HCT116 (cell line): ENCODE measurements around the gene LDLR. TPM values are rescaled to one million over a fixed set of nuclear protein-coding genes. Genes with fewer than 3 reads are reported as not detected.

ENCODE experiments used
- ATAC-seq: fragments of 200-7000 bp; cut with Tn5 transposase; 2 replicates; pipeline ENCODE4 v1.9.1; 2020; ENCODE audit warnings: mild to moderate bottlenecking, moderate library complexity
- BruUV-seq: library from RNA; stranded (reverse); fragments of 400-500 nt; replicated peaks from 2 replicates; lab custom pipeline; 2021; lab: Mats Ljungman, UMichigan
- CTCF ChIA-PET: fragments of 300-600 bp; sonication (Branson Sonifier 250); formaldehyde crosslinking; loops from one replicate; lab custom pipeline; 2021; ENCODE audit warnings: antibody characterized with exemption; lab: Charles Lee
- POLR2A ChIA-PET: fragments of 300-600, 350-600 bp; sonication (Branson Sonifier 250); formaldehyde crosslinking; loops from one replicate; lab custom pipeline; 2021; ENCODE audit warnings: antibody characterized with exemption; lab: Charles Lee
- RAD21 ChIA-PET, 2 experiments: fragments of 300-600 bp; sonication (Branson Sonifier 250); formaldehyde crosslinking; loops; one replicate each; lab custom pipeline; 2023; ENCODE audit warnings: low total read pairs in 2 of 2; ENCODE audit not compliant: uncharacterized antibody in 2 of 2, unreplicated experiment in 2 of 2, low non-redundant PET in 1 of 2; lab: Charles Lee
- DNase-seq: peaks from one replicate; pipeline ENCODE4 v3.0.0-alpha.2; 2010; ENCODE audit warnings: low read depth, low spot score
- H2AFZ ChIP-seq: fragments of 200-600 bp; shearing (Covaris generic), sonication (generic); 2 replicates; pipeline ENCODE4 v1.6.1; 2017; ENCODE audit warnings: low read depth, mixed run types, mixed read lengths, antibody characterized with exemption, low read length; ENCODE audit not compliant: poor library complexity, severe bottlenecking
- H3K27ac ChIP-seq: 2 replicates; pipeline ENCODE4 v1.5.1; 2012; ENCODE audit warnings: low read depth, low read length
- H3K27me3 ChIP-seq: fragments of 200-600 bp; sonication (generic); 2 replicates; pipeline ENCODE4 v1.6.1; 2016; ENCODE audit warnings: mixed run types, low read length, mixed read lengths; ENCODE audit not compliant: insufficient read depth
- H3K36me3 ChIP-seq, 2 experiments: fragments of 200-500 bp in 1 of 2; fragments of 200-600 bp in 1 of 2; sonication (Bioruptor generic) in 1 of 2; sonication (generic) in 1 of 2; 2 replicates each; pipeline versions ENCODE4 v1.5.1 to v1.6.1; 2014 to 2016; ENCODE audit warnings: low read length in 2 of 2, inconsistent platforms in 1 of 2, mixed read lengths in 1 of 2, mixed run types in 1 of 2; ENCODE audit not compliant: insufficient read depth in 2 of 2, control insufficient read depth in 1 of 2
- H3K4me1 ChIP-seq, 2 experiments: fragments of 200-600 bp in 1 of 2; sonication (generic) in 1 of 2; 2 replicates each; pipeline versions ENCODE4 v1.5.1 to v1.6.1; 2012 to 2017; ENCODE audit warnings: low read length in 2 of 2, inconsistent platforms in 1 of 2, mild to moderate bottlenecking in 1 of 2, mixed read lengths in 1 of 2, mixed run types in 1 of 2, moderate library complexity in 1 of 2; ENCODE audit not compliant: insufficient read depth in 2 of 2, control insufficient read depth in 1 of 2
- H3K4me2 ChIP-seq: fragments of 200-600 bp; sonication (generic); 2 replicates; pipeline ENCODE4 v1.6.1; 2017; ENCODE audit warnings: mixed run types, low read length, mixed read lengths
- H3K4me3 ChIP-seq, 2 experiments: fragments of 200-600 bp in 1 of 2; sonication (generic) in 1 of 2; replicated peaks in 1 of 2; 2 replicates each; pipeline ENCODE4 v1.5.1; 2011 to 2016; ENCODE audit warnings: low read length in 2 of 2, control low read depth in 1 of 2, low read depth in 1 of 2, mild to moderate bottlenecking in 1 of 2, mixed read lengths in 1 of 2, mixed run types in 1 of 2
- H3K79me2 ChIP-seq: fragments of 200-600 bp; sonication (generic); 2 replicates; pipeline ENCODE4 v1.6.1; 2017; ENCODE audit warnings: mild to moderate bottlenecking, mixed run types, low read length, moderate library complexity, mixed read lengths; ENCODE audit not compliant: insufficient read depth
- H3K9ac ChIP-seq: fragments of 200-600 bp; sonication (generic); 2 replicates; pipeline ENCODE4 v1.6.1; 2016; ENCODE audit warnings: low read length, mixed read lengths
- H3K9me2 ChIP-seq: fragments of 200-600 bp; sonication (generic), shearing (Covaris generic); 2 replicates; pipeline ENCODE4 v1.6.1; 2017; ENCODE audit warnings: mixed run types, mild to moderate bottlenecking, moderate library complexity; ENCODE audit not compliant: insufficient read depth
- H3K9me3 ChIP-seq, 2 experiments: fragments of 200-500 bp in 1 of 2; fragments of 200-600 bp in 1 of 2; sonication (Bioruptor generic) in 1 of 2; sonication (generic) in 1 of 2; 2 replicates each; pipeline ENCODE4 v1.6.1; 2014 to 2017; ENCODE audit warnings: low read length in 2 of 2, mixed read lengths in 2 of 2, inconsistent platforms in 1 of 2, low read depth in 1 of 2, mild to moderate bottlenecking in 1 of 2, mixed run types in 1 of 2, moderate library complexity in 1 of 2; ENCODE audit not compliant: control insufficient read depth in 1 of 2, insufficient read depth in 1 of 2
- H4K20me1 ChIP-seq: fragments of 200-600 bp; sonication (generic), shearing (Covaris generic); 2 replicates; pipeline ENCODE4 v1.6.1; 2017; ENCODE audit warnings: mixed run types, mild to moderate bottlenecking, moderate library complexity; ENCODE audit not compliant: insufficient read depth
- CBX3 ChIP-seq: IDR thresholded peaks from 2 replicates; pipeline ENCODE4 v1.6.1; 2012; ENCODE audit warnings: low read depth
- CEBPB ChIP-seq: IDR thresholded peaks from 2 replicates; pipeline ENCODE4 v1.6.1; 2012; ENCODE audit warnings: low read depth
- CTCF ChIP-seq, 3 experiments: fragments of 200-600 bp in 1 of 3; sonication (generic) in 1 of 3; IDR thresholded peaks in 2 of 3; conservative IDR thresholded peaks in 1 of 3; 2 replicates each; pipeline ENCODE4 v1.5.1; 2012 to 2017; ENCODE audit warnings: low read depth in 2 of 3, low read length in 2 of 3, antibody characterized with exemption in 1 of 3, borderline replicate concordance in 1 of 3, control low read depth in 1 of 3, mild to moderate bottlenecking in 1 of 3, mixed read lengths in 1 of 3, mixed run types in 1 of 3, moderate library complexity in 1 of 3; ENCODE audit not compliant: insufficient read depth in 1 of 3
- EGR1 ChIP-seq: IDR thresholded peaks from 2 replicates; pipeline ENCODE4 v1.6.1; 2012; ENCODE audit warnings: low read depth
- EZH2 ChIP-seq: fragments of 200-600 bp; sonication (generic); IDR thresholded peaks from 2 replicates; pipeline ENCODE4 v1.6.1; 2017; ENCODE audit warnings: antibody characterized with exemption, mixed run types
- EZH2phosphoT487 ChIP-seq: fragments of 200-600 bp; IDR thresholded peaks from 2 replicates; pipeline ENCODE4 v1.6.1; 2018; ENCODE audit warnings: antibody characterized with exemption, borderline replicate concordance
- FOSL1 ChIP-seq: IDR thresholded peaks from 2 replicates; pipeline ENCODE4 v1.6.1; 2012; ENCODE audit warnings: low read depth
- MAX ChIP-seq: IDR thresholded peaks from 2 replicates; pipeline ENCODE4 v1.6.1; 2012
- POLR2AphosphoS5 ChIP-seq: IDR thresholded peaks from 2 replicates; pipeline ENCODE4 v1.6.1; 2011; ENCODE audit warnings: mild to moderate bottlenecking, low read depth, low read length, moderate library complexity
- RAD21 ChIP-seq: IDR thresholded peaks from 2 replicates; pipeline ENCODE4 v1.6.1; 2012; ENCODE audit warnings: low read depth, mild to moderate bottlenecking
- SRF ChIP-seq: IDR thresholded peaks from 2 replicates; pipeline ENCODE4 v1.6.1; 2012; ENCODE audit warnings: low read depth
- TCF7L2 ChIP-seq: IDR thresholded peaks from 2 replicates; pipeline ENCODE4 v1.7.0; 2011; ENCODE audit warnings: borderline replicate concordance, inconsistent platforms; ENCODE audit not compliant: insufficient read depth, insufficient read length; ENCODE audit errors: extremely low read depth
- intact Hi-C: fragments of 100-400 bp; cut with micrococcal nuclease; formaldehyde crosslinking; loops from 2 replicates; pipeline ENCODE4 v1.10.0; 2022
- total RNA-seq: library from RNA; stranded (reverse); gene quantifications from one replicate; pipeline ENCODE4 v1.2.1, GENCODE V29; 2021; ENCODE audit not compliant: unreplicated experiment
- TF ChIP-seq, protein P1 (sequence below): IDR thresholded peaks from 2 replicates; pipeline ENCODE4 v1.6.1; 2012; ENCODE audit warnings: low read depth

Gene LDLR
- total RNA-seq, 1 experiment from 2014 or later: 92.4 TPM

DNA sequence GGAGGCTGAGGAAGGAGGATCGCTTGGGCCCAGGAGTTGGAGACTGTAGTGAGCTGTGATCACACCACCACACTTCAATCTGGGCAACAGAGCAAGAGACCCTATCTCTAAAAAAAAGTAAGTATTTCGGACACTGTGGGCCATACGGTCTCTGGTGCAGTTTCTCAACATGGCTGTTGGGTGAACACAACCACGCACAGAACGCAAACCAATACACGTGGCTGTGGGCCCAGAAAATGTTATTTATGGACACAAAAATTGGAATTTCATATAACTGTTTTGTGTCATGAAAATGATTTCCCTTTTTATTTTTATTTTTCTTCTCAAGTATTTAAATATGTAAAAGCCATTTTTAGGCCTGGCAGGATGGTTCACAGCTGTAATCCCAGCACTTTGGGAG is 19.5 kb downstream of the LDLR start:
- Histone ChIP-seq H3K4me2 (no peak overlapping the region), H3K27ac (no peak overlapping the region), H3K9me2 (no peaks in the 10 kb centered on the region), H4K20me1 (no peaks in the 10 kb centered on the region; the same call in 1 of the 2 replicates), H3K9ac (no peak overlapping the region), H3K27me3 (no peaks in the 10 kb centered on the region), H3K4me3 (no peak overlapping the region), H2AFZ (no peak overlapping the region), H3K79me2 (peaks cover 33% of the 10 kb centered on the region), H3K36me3 (peaks cover 66 to 69% of the 10 kb centered on the region in 2 experiments), H3K4me1 (no peaks in the 10 kb centered on the region), H3K9me3 (no peaks in the 10 kb centered on the region)
- POLR2A ChIA-PET: interaction anchor here (0.9 kb wide), 1 partner anchor 14 kb away, joined by 3 read pairs; no protein-coding TSS in a partner anchor
- DNase-seq (no peak), ATAC-seq (no peak)
- TF ChIP-seq, protein P1, sequence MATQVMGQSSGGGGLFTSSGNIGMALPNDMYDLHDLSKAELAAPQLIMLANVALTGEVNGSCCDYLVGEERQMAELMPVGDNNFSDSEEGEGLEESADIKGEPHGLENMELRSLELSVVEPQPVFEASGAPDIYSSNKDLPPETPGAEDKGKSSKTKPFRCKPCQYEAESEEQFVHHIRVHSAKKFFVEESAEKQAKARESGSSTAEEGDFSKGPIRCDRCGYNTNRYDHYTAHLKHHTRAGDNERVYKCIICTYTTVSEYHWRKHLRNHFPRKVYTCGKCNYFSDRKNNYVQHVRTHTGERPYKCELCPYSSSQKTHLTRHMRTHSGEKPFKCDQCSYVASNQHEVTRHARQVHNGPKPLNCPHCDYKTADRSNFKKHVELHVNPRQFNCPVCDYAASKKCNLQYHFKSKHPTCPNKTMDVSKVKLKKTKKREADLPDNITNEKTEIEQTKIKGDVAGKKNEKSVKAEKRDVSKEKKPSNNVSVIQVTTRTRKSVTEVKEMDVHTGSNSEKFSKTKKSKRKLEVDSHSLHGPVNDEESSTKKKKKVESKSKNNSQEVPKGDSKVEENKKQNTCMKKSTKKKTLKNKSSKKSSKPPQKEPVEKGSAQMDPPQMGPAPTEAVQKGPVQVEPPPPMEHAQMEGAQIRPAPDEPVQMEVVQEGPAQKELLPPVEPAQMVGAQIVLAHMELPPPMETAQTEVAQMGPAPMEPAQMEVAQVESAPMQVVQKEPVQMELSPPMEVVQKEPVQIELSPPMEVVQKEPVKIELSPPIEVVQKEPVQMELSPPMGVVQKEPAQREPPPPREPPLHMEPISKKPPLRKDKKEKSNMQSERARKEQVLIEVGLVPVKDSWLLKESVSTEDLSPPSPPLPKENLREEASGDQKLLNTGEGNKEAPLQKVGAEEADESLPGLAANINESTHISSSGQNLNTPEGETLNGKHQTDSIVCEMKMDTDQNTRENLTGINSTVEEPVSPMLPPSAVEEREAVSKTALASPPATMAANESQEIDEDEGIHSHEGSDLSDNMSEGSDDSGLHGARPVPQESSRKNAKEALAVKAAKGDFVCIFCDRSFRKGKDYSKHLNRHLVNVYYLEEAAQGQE: no peak
- TF ChIP-seq RAD21 (no peak), MAX (no peak), EZH2 (no peak), CBX3 (no peak), EGR1 (no peak), SRF (no peak), POLR2AphosphoS5 (no peak), EZH2phosphoT487 (no peak), CTCF (IDR thresholded peaks at IDR 0.05 in 2 of 3, conservative IDR thresholded peaks at IDR 0.05 in 1 of 3; ENCODE audit: borderline replicate concordance in 1 of 3, insufficient read depth in 1 of 3, low read depth in 2 of 3, low read length in 2 of 3) (no peak), FOSL1 (no peak), CEBPB (no peak), TCF7L2 (no peak)
- CTCF ChIA-PET: no interaction called here
- intact Hi-C loops: no loop called here
- RAD21 ChIA-PET: no interaction called here
- BruUV-seq: TSS peak; percentile 37
